HepG2 (cell line): Measurements from ENCODE around the gene MCEE. TPM values are rescaled to one million over a fixed set of nuclear protein-coding genes. Genes with fewer than 3 reads are reported as not detected.
A peak's percentile ranks its signal among the peaks of the same experiment; 100 is the strongest.

Experiments used
- CENPT ChIP-seq: sonication (generic); formaldehyde crosslinking; IDR thresholded peaks from 2 replicates; pipeline ENCODE4 v1.8.0; 2022; ENCODE audit warnings: low read depth, mild to moderate bottlenecking, moderate library complexity, missing genetic modification reagents
- CREM ChIP-seq, 2 experiments: sonication (generic) in 1 of 2; formaldehyde crosslinking in 1 of 2; IDR thresholded peaks; 2 replicates each; pipeline versions ENCODE4 v1.4.0 to v1.6.1; 2016 to 2020; ENCODE audit warnings: antibody characterized with exemption in 1 of 2, mild to moderate bottlenecking in 1 of 2, missing genetic modification reagents in 1 of 2
- HHEX ChIP-seq: IDR thresholded peaks from 2 replicates; pipeline ENCODE4 v1.6.1; 2016; ENCODE audit warnings: control low read depth
- KDM5B ChIP-seq: sonication (generic); formaldehyde crosslinking; IDR thresholded peaks from 2 replicates; pipeline ENCODE4 v1.4.0; 2020; ENCODE audit warnings: missing genetic modification reagents, mild to moderate bottlenecking, borderline replicate concordance
- LCORL ChIP-seq, 2 experiments: fragments of 450-650 bp in 1 of 2; sonication (generic) in 1 of 2; formaldehyde crosslinking in 1 of 2; IDR thresholded peaks; 2 replicates each; pipeline versions ENCODE4 v1.5.0 to v1.6.1; 2017 to 2020; ENCODE audit warnings: antibody characterized with exemption in 1 of 2, missing genetic modification reagents in 1 of 2
- MAZ ChIP-seq, 2 experiments: sonication (generic) in 1 of 2; formaldehyde crosslinking in 1 of 2; IDR thresholded peaks; 2 replicates each; pipeline versions ENCODE4 v1.5.0 to v1.6.1; 2012 to 2020; ENCODE audit warnings: low read depth in 2 of 2, mild to moderate bottlenecking in 2 of 2, borderline replicate concordance in 1 of 2, improper control_type of control experiment in 1 of 2, low read length in 1 of 2, missing genetic modification reagents in 1 of 2, moderate library complexity in 1 of 2
- MIXL1 ChIP-seq: IDR thresholded peaks from 2 replicates; pipeline ENCODE4 v1.6.1; 2016
- NR2F1 ChIP-seq, 2 experiments: fragments of 450-650 bp in 1 of 2; formaldehyde crosslinking in 1 of 2; IDR thresholded peaks; 2 replicates each; pipeline versions ENCODE4 v1.5.0 to v1.6.1; 2016 to 2020; ENCODE audit warnings: mild to moderate bottlenecking in 1 of 2, missing compliant biosample characterization in 1 of 2, missing genetic modification reagents in 1 of 2, moderate library complexity in 1 of 2
- PCBP1 ChIP-seq: fragments of 200-400 bp; formaldehyde crosslinking; IDR thresholded peaks from 2 replicates; pipeline ENCODE4 v1.6.1; 2017; ENCODE audit warnings: mild to moderate bottlenecking, low read depth, low read length, borderline replicate concordance
- PCBP2 ChIP-seq: fragments of 200-400 bp; formaldehyde crosslinking; optimal IDR thresholded peaks from 2 replicates; pipeline ENCODE3; 2018; ENCODE audit warnings: low read length, low read depth; ENCODE audit not compliant: poor library complexity, severe bottlenecking
- SIX4 ChIP-seq: sonication (generic); formaldehyde crosslinking; IDR thresholded peaks from 2 replicates; pipeline ENCODE4 v1.4.0; 2020; ENCODE audit warnings: missing genetic modification reagents
- SMAD9 ChIP-seq: sonication (generic); formaldehyde crosslinking; IDR thresholded peaks from 2 replicates; pipeline ENCODE4 v1.5.1; 2020; ENCODE audit warnings: mild to moderate bottlenecking, missing genetic modification reagents
- TBP ChIP-seq: sonication (generic); formaldehyde crosslinking; IDR thresholded peaks from 2 replicates; pipeline ENCODE4 v1.5.0; 2020; ENCODE audit warnings: missing genetic modification reagents
- ZMYM2 ChIP-seq: sonication (generic); formaldehyde crosslinking; IDR thresholded peaks from 2 replicates; pipeline ENCODE4 v1.8.0; 2022; ENCODE audit warnings: mild to moderate bottlenecking, missing genetic modification reagents
- ZNF138 ChIP-seq: sonication (generic); formaldehyde crosslinking; IDR thresholded peaks from 2 replicates; pipeline ENCODE4 v1.5.0; 2020; ENCODE audit warnings: mild to moderate bottlenecking, low read depth, missing genetic modification reagents
- polyA plus RNA-seq, 8 experiments: library from polyadenylated mRNA; depleted of rRNA in 3 of 8; stranded (reverse) in 7 of 8; unstranded in 1 of 8; fragments of >200 nt; fragmentation: Illumina TruSeq in 4 of 8; extraction: Trizol in 4 of 8; gene quantifications; 2 replicates each; pipeline versions ENCODE4 v1.2.1 to v1.2.3, GENCODE V29; 2011 to 2016; ENCODE audit warnings: low read depth in 4 of 8, missing spikeins in 1 of 8, mixed read lengths in 1 of 8; ENCODE audit not compliant: insufficient read depth in 1 of 8
- total RNA-seq, 5 experiments: library from RNA; depleted of rRNA; stranded (reverse); fragments of >200 nt; fragmentation: Illumina TruSeq; extraction: Trizol; gene quantifications; 2 replicates each; pipeline ENCODE4 v1.2.3, GENCODE V29; 2016; ENCODE audit warnings: low read depth in 1 of 5
- TF ChIP-seq, protein P1 (sequence below): sonication (generic); formaldehyde crosslinking; IDR thresholded peaks from 2 replicates; pipeline ENCODE4 v1.9.0; 2021; ENCODE audit warnings: mild to moderate bottlenecking, missing genetic modification reagents
- TF ChIP-seq, protein P2 (sequence below): IDR thresholded peaks from 2 replicates; pipeline ENCODE4 v1.4.0; 2020; ENCODE audit warnings: mild to moderate bottlenecking, missing genetic modification reagents

MCEE gene
- total and polyA plus RNA-seq, 2 of the 13 experiments (the other 11 are each of a cell fraction or from before 2014, with no cell fraction given): 32.0 to 66.9 TPM

GRCh38 chr2:71136174-71136573, 6.1 kb upstream of the MCEE start (continued):
- TF ChIP-seq MAZ (IDR thresholded peaks at IDR 0.05; ENCODE audit: borderline replicate concordance, low read depth, low read length) (no peak), MAZ (CRISPR knock-in tag; IDR thresholded peaks at IDR 0.05; ENCODE audit: low read depth) (no peak), PCBP2 (no peak), NR2F1 (CRISPR knock-in tag; IDR thresholded peaks at IDR 0.05) (peak in 1 of 2 experiments; percentile 43; a peak in 1 of 4 replicates), CENPT (no peak), PCBP1 (no peak), MIXL1 (CRISPR knock-in tag) (no peak), KDM5B (CRISPR knock-in tag) (no peak), HHEX (CRISPR knock-in tag) (no peak), LCORL (IDR thresholded peaks at IDR 0.05) (no peak), LCORL (CRISPR knock-in tag; IDR thresholded peaks at IDR 0.05) (no peak), SIX4 (CRISPR knock-in tag) (no peak), CREM (IDR thresholded peaks at IDR 0.05) (peak; percentile 38; the same call in 1 of the 2 replicates), CREM (CRISPR knock-in tag; IDR thresholded peaks at IDR 0.05) (no peak), TBP (CRISPR knock-in tag) (no peak), ZMYM2 (CRISPR knock-in tag) (peak; percentile 91), SMAD9 (CRISPR knock-in tag) (no peak), ZNF138 (CRISPR knock-in tag) (no peak)
- TF ChIP-seq, protein P1, sequence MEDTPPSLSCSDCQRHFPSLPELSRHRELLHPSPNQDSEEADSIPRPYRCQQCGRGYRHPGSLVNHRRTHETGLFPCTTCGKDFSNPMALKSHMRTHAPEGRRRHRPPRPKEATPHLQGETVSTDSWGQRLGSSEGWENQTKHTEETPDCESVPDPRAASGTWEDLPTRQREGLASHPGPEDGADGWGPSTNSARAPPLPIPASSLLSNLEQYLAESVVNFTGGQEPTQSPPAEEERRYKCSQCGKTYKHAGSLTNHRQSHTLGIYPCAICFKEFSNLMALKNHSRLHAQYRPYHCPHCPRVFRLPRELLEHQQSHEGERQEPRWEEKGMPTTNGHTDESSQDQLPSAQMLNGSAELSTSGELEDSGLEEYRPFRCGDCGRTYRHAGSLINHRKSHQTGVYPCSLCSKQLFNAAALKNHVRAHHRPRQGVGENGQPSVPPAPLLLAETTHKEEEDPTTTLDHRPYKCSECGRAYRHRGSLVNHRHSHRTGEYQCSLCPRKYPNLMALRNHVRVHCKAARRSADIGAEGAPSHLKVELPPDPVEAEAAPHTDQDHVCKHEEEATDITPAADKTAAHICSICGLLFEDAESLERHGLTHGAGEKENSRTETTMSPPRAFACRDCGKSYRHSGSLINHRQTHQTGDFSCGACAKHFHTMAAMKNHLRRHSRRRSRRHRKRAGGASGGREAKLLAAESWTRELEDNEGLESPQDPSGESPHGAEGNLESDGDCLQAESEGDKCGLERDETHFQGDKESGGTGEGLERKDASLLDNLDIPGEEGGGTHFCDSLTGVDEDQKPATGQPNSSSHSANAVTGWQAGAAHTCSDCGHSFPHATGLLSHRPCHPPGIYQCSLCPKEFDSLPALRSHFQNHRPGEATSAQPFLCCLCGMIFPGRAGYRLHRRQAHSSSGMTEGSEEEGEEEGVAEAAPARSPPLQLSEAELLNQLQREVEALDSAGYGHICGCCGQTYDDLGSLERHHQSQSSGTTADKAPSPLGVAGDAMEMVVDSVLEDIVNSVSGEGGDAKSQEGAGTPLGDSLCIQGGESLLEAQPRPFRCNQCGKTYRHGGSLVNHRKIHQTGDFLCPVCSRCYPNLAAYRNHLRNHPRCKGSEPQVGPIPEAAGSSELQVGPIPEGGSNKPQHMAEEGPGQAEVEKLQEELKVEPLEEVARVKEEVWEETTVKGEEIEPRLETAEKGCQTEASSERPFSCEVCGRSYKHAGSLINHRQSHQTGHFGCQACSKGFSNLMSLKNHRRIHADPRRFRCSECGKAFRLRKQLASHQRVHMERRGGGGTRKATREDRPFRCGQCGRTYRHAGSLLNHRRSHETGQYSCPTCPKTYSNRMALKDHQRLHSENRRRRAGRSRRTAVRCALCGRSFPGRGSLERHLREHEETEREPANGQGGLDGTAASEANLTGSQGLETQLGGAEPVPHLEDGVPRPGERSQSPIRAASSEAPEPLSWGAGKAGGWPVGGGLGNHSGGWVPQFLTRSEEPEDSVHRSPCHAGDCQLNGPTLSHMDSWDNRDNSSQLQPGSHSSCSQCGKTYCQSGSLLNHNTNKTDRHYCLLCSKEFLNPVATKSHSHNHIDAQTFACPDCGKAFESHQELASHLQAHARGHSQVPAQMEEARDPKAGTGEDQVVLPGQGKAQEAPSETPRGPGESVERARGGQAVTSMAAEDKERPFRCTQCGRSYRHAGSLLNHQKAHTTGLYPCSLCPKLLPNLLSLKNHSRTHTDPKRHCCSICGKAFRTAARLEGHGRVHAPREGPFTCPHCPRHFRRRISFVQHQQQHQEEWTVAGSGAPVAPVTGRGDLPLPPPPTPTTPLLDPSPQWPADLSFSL (CRISPR knock-in tag): no peak
- TF ChIP-seq, protein P2, sequence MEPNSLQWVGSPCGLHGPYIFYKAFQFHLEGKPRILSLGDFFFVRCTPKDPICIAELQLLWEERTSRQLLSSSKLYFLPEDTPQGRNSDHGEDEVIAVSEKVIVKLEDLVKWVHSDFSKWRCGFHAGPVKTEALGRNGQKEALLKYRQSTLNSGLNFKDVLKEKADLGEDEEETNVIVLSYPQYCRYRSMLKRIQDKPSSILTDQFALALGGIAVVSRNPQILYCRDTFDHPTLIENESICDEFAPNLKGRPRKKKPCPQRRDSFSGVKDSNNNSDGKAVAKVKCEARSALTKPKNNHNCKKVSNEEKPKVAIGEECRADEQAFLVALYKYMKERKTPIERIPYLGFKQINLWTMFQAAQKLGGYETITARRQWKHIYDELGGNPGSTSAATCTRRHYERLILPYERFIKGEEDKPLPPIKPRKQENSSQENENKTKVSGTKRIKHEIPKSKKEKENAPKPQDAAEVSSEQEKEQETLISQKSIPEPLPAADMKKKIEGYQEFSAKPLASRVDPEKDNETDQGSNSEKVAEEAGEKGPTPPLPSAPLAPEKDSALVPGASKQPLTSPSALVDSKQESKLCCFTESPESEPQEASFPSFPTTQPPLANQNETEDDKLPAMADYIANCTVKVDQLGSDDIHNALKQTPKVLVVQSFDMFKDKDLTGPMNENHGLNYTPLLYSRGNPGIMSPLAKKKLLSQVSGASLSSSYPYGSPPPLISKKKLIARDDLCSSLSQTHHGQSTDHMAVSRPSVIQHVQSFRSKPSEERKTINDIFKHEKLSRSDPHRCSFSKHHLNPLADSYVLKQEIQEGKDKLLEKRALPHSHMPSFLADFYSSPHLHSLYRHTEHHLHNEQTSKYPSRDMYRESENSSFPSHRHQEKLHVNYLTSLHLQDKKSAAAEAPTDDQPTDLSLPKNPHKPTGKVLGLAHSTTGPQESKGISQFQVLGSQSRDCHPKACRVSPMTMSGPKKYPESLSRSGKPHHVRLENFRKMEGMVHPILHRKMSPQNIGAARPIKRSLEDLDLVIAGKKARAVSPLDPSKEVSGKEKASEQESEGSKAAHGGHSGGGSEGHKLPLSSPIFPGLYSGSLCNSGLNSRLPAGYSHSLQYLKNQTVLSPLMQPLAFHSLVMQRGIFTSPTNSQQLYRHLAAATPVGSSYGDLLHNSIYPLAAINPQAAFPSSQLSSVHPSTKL (CRISPR knock-in tag): peak; percentile 33; the same call in 1 of the 2 replicates
